ENCODE data around the gene DSC3. TPM values are rescaled to one million over a fixed set of nuclear protein-coding genes. Genes with fewer than 3 reads are reported as not detected.
A peak's percentile ranks its signal among the peaks of the same experiment; 100 is the strongest.
"Not testable (repeated sequence)": the region's sequence is repeated elsewhere in the genome, so short reads cannot be mapped to it uniquely, and the experiment has no call there.

DSC3 gene
- total RNA-seq, 2 experiments from 2014 or later, result 0.04 TPM; not detected in 1

- ChIA-PET CTCF (interaction anchor here (1.4 kb wide), 1 partner anchor 12 kb away, joined by 3 read pairs; no protein-coding TSS in a partner anchor), POLR2A (no interaction called here)
- no peak for DNase-seq
- Mint-ChIP-seq H3K4me1 (ENCODE audit: low read depth) (no peaks in the 10 kb centered on the region), H3K9me3 (no peaks in the 10 kb centered on the region), H3K27me3 (no peaks in the 10 kb centered on the region), H3K27ac (no peak overlapping the region), H3K36me3 (ENCODE audit: low read depth) (no peaks in the 10 kb centered on the region), H3K4me3 (no peak overlapping the region)
- no peak for TF ChIP-seq CTCF (IDR thresholded peaks at IDR 0.05)
- ATAC-seq, result no peak
- intact Hi-C loops (cut with micrococcal nuclease), result no loop called here
Measured at GRCh38 chr18:30982285-30982992, 60.1 kb downstream of the DSC3 start.

GRCh38 chr18:30978091-30978490, 64.5 kb downstream of the DSC3 start:
- POLR2A ChIA-PET; H3K36me3 Mint-ChIP-seq (ENCODE audit: low read depth); H3K4me3 Mint-ChIP-seq; ATAC-seq; H3K4me1 Mint-ChIP-seq (ENCODE audit: low read depth); intact Hi-C loops (cut with micrococcal nuclease); H3K27ac Mint-ChIP-seq; H3K27me3 Mint-ChIP-seq; DNase-seq; H3K9me3 Mint-ChIP-seq; CTCF ChIA-PET: not testable (repeated sequence)

GRCh38 chr18:30971338-30971956, 71.1 kb downstream of the DSC3 start:
- ChIA-PET CTCF (interaction anchor here (0.6 to 0.9 kb wide), 3 partner anchors 9 to 318 kb away, joined by 3 read pairs; no protein-coding TSS in a partner anchor), POLR2A (no interaction called here)
- Mint-ChIP-seq H3K36me3 (ENCODE audit: low read depth) (no peaks in the 10 kb centered on the region), H3K27me3 (no peaks in the 10 kb centered on the region), H3K9me3 (no peaks in the 10 kb centered on the region), H3K27ac (no peak overlapping the region), H3K4me3 (no peak overlapping the region), H3K4me1 (ENCODE audit: low read depth) (no peaks in the 10 kb centered on the region)
- DNase-seq (no peak), ATAC-seq (no peak)
- TF ChIP-seq CTCF (IDR thresholded peaks at IDR 0.05), result peak; percentile 61
- intact Hi-C loops (cut with micrococcal nuclease), result no loop called here

GRCh38 chr18:30970196-30970816, 72.2 kb downstream of the DSC3 start:
- no peaks in the 10 kb centered on the region for H3K36me3 Mint-ChIP-seq (ENCODE audit: low read depth)
- H3K9me3 Mint-ChIP-seq, result no peaks in the 10 kb centered on the region

More at GRCh38 chr18:30970196-30970816, 72.2 kb downstream of the DSC3 start:
- intact Hi-C loops (cut with micrococcal nuclease), result no loop called here
- H3K27me3 Mint-ChIP-seq, result no peaks in the 10 kb centered on the region
- POLR2A ChIA-PET, result no interaction called here
- TF ChIP-seq CTCF (IDR thresholded peaks at IDR 0.05), result no peak
- no peak overlapping the region for H3K27ac Mint-ChIP-seq
- H3K4me3 Mint-ChIP-seq, result no peak overlapping the region
- CTCF ChIA-PET, result interaction anchor here (0.6 to 0.9 kb wide), 5 partner anchors 10 to 1792 kb away, joined by 3 read pairs; no protein-coding TSS in a partner anchor
- DNase-seq, result no peak
- H3K4me1 Mint-ChIP-seq (ENCODE audit: low read depth), result no peaks in the 10 kb centered on the region
- no peak for ATAC-seq
